GM18502 (cell line): ENCODE data around the gene CCR6.
A peak's percentile ranks its signal among the peaks of the same experiment; 100 is the strongest.

Source experiments
- ATAC-seq: cut with Tn5 transposase; IDR thresholded peaks from one replicate; pipeline ENCODE4 v1.9.1; 2021; ENCODE audit warnings: mild to moderate bottlenecking; ENCODE audit not compliant: unreplicated experiment, poor library complexity

CCR6 gene

DNA sequence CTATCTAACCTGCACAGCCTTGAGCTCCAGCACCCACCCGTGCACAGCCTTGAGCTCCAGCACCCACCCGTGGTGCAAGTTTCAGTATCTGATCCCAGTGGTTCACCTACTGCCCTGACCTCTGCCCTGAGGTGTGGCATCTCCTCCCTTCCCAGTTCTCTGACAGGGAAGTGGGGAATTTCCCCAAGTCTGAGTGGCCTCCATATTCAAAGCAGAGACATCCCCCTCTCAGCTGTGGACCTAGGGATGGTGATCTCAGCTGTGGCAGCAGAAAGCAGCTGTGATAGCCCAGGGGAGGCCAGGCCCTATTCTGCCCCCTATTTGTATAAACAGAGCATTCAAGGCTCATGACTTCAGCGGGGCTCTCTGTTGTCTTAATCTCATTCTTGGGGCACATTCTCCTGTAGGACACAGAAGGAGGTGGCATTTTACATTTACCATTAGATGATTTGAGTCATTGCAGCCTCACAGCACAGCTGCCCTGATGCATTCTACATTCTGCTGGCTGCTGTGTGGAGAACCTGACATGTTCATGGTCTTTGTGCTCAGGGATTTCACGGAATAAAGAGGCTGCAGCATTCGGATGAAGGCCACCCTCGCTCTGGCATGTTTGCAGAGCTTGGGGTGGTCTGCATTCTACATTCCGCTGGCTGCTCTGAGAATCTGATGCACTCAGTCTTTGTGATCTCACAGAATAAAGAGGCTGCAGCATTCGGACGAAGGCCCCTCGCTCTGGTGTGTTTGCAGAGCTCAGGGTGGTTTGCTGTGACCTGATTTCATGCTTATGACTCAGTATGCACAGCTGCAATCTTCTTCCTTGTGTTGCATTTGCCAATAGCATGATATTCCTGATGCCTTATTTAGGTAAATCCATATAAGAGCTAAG is 17.9 kb downstream of the CCR6 start:
- ATAC-seq, result no peak

DNA sequence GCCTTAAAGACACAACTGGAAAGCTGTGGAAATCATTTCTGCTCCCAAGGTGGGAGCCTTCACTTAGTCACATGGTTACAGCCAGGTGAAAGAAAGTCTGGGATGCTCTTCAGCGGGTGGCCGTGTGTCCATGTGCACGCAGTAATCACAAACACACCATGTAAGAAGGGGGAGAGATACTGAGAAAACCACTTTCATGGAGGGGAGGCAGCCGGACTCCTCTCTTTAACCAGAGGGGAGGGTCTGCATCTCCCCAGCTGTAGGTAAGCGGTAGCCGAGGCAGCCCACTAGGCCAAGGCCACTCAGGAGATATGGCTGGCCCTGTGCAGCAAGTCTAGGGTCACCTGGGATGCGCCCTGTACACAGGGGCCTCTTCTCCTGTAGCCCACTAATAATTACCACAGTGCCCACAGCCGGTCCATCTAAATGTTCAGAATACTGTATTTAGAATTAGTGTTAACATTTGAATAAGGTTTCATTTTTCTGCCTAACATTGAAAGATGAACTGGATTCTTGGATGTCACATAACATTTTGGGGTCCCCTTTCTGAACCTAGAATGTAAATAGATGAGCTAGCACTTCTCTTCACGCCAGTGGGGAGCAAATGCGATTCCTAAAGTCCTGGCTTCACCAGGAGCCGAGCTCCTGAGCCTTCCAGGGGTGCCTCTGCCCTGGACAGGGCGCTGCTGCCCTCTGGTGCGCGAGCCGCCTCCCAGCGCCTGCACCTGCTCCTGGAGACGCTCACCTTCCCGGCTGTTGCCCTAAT is 19.0 kb downstream of the CCR6 start:
- peak; percentile 63 for ATAC-seq

DNA sequence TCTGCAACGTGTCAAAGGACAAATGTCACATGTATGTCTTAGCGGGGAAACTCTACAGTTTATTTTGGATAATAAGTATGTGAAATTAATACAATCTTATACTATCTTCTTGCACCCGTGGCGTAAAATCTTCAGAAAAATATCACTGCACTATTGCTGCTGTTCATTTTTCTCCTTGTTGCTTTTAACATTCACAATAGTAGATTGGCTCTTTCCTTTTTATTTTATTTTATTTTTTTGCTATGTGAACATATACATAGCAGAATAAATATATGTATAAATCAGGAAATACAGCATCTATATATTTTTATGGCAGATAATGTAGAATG is 19.5 kb downstream of the CCR6 start:
- ATAC-seq, result no peak

DNA sequence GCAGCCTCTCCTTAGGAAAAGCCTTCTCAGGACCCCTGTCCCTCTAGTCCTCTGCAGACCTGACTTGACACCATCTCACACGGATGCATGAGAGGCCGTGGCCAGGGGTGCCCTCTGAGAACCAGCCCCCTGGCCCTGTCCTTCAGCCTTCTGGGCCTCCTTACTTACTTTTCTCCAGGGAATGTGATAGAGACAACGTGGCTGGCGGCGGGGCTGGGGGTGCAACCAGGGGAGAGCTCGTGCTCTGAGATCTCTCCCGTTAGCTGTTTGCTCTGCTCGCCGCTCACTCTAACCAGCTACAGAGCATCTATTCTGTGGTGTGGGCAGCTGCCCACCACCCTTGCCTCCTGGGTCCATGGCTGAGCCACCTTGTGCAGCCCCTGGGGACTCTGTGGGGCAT is 20.1 kb downstream of the CCR6 start:
- no peak for ATAC-seq

DNA sequence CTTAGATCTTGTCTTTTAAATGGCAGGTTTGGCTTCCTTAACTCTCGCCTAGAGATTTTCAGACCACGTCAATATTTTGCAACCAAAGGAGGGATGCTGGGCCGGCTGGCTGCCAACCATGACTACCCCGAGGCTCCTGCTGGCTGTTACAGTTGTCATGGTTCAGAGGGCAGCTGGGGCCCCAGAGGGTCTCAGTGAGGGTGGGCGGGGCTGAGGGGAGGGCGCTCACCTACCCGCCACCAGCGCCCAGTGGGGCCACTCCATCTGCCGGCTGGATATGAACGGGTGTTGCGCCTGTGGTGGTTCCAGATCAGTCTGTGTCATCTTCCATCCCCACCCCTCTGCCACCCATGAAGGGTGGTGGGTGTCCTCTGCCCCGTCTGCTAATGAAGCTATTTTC is 22.6 kb downstream of the CCR6 start:
- ATAC-seq, result no peak

DNA sequence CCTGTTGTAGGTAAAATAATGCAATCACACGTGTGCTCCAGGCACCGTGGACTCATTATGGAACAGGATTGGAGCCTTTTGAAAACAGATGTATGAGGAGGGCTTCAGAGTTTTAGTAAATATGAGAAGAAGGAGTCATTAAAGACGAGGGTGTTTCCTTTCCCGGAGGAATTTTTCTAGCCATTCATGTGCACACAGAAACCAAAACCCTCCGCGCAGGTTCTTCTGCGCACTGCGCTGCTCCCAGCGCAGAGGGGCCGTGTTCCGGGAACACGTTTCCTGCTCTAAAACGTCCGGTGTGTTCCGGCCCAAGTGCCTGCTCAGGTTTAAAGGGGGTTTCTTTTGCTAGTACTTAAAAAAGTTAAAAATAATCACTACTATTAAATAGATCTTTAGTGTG is 23.2 kb downstream of the CCR6 start:
- no peak for ATAC-seq

DNA sequence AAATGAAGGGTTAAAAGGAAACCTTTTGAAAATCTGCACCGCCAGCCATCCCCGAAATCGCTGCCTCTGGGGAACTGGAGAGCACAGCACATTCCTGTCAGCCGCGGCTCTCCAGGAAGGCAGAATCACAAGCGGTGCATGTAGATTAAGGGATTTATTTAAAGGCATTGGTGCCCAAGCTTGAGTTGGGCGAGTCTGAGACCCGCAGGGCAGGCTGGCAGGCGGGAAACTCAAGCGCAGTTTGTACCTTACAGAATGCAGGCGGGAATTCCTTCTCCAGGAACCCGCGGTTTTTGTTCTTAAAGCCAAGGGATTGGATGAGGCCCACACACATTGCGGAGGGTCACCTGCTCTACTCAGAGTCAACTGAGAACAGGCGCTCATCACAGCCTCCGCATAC is 24.1 kb downstream of the CCR6 start:
- ATAC-seq, result no peak

DNA sequence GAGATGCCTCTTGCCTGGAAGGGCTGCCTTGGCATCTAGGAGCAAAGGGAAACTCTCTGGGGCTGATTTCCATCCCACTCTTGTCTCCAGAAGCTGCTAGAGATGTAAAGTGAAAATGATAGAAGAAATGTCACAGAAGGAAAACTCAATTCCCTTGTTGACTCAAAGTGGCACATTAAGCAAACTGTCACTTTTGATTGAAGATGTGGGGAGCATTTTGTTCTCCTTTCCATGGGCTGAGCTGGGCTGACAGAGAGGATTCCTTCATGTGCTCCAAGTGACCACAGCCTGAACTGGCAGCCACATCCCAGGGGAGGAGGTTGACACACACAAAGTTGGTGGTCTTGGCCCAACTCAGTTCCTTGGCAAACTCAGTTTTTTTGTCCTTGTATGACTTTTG is 25.1 kb downstream of the CCR6 start:
- no peak for ATAC-seq

DNA sequence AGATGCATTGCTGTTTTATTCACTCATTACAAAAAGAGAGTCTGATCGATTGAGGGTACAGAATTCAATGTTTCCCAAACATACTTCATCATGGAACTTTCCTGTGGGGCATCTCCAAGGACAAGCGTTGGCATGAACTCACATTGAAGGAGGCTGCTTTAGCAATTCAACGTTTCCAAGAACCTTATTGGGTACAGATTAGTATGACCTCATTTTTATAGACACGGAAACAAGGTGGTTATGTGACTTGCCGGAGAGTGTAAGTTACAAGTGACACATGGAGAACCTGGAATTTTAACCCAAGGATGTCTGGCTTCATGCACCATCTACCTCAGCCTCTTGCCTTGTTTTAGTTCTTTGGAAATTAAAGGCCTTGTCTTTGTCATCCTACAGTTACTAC is 26.1 kb downstream of the CCR6 start:
- ATAC-seq, result no peak

DNA sequence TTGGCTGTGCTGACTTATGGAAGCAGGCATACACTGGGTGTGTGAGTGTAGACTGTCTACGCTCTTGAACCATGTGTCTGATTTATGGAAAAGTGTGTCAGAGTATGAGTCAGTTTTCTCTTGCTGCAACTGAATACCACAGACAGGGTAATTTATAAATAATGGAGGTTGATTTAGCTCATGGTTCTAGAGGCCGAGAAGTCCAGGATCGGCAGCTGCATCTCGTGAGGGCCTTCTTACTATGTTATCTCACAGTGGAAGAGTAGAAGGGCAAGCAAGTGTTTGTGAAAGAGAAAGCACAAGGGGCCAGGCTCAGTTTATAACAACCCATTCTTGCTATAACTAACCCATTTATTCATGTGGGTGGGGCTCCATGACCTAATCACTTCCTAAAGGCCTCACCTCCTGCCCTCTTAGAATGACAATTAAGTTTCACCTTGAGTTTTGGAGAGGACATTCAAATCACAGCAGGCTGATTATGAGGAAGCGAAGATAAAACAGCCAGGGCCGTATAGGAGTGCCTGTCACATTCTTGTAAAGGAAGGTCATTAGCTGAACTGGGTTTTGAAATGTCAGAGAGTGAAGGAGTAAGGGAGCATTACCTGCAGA is 28.1 kb downstream of the CCR6 start:
- ATAC-seq, result peak; percentile 57

DNA sequence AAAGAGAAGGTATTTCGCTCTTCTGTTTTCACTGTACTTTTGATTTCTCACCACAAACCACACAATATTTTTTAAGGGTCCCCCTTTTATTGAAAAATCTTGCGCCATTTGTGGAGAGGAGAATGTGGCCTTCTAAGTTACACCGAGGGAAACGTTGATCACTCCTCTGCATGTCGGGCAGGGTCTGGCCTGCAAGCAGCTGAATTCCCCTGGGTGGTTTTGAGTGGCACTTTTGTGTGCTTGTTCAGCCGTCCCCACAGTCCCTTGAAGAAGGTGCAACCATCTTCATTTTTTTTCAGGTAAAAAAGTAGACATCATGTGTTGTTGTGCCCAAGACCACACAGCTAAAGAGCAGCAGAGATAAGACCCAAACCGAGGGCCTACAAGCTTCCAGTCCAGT is 28.8 kb downstream of the CCR6 start:
- ATAC-seq, result no peak

DNA sequence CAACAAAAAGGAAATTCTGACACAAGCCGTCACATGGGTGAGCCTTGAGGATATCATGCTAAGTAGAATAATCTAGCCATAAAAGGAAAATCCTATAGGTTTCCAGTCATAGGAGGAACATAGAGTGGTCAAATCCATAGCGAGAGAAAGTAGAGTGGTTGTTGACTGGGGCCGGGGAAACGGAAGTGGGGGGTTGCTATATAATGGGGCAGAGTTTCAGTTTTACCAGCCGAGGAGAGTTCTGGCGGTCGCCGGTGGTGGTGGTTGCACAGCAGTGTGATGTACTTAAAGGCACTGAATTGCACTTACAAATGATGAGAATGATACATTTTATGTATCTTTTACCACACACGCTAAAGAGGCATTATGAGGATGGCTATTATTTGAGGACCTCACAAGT is 30.0 kb downstream of the CCR6 start:
- ATAC-seq, result peak; percentile 60

DNA sequence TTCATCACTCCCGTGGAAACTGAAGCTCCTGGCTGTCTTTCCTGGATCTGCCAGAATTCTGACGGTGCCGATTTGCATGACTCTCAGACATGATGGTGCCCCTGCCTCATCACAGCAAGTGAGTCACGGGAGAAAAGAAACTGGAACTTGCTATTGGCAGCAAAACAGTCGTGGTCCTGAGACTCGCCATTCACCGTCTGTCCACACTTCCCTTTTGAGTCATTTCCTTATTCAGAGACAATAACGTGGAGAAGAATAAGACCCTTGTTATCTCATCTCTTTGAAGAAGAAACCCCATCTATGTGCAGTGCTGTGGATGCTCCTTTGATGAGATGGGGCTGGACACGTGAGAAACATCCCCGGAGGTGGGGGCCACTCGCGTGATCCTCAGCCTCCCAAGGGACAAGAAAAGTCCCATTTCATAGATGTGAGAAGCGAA is 30.6 kb downstream of the CCR6 start:
- peak; percentile 66 for ATAC-seq

DNA sequence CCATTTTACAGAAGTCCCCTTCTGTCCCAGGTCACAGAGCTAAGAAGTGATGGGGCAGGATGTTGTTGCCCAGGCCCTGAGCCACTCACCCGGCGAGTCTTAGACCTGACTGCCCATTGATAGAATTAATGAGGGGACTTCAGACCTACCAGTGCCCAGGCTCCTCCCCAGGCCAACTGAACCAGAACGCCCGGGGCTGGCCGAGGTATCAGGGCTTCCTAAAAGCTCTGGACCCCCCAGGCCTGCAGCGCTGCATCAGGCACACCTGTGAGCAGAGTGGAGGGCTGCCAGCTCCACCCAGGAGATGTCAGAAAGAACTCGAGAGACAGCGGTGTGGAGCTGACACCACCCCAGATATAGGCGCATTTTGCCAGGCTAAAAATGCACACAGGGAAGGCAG is 31.4 kb downstream of the CCR6 start:
- no peak for ATAC-seq

DNA sequence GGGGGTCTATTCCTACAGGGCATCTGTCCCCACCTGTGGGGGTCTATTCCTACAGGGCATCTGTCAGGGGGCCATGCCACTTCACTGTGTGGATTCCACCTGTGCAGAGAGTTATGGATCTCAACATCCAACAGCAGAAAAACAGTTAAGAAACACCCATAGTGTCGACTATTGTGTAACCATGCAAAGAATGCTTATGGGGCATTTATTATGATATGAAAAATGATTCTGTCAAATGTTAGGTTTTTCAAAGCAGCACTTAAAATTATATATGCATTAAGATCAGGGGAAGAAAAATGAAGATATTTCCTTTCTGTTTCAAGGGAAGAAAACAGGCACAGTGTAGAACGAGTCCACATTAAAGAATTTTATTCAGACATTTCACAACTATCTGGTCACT is 32.0 kb downstream of the CCR6 start:
- ATAC-seq, result no peak

DNA sequence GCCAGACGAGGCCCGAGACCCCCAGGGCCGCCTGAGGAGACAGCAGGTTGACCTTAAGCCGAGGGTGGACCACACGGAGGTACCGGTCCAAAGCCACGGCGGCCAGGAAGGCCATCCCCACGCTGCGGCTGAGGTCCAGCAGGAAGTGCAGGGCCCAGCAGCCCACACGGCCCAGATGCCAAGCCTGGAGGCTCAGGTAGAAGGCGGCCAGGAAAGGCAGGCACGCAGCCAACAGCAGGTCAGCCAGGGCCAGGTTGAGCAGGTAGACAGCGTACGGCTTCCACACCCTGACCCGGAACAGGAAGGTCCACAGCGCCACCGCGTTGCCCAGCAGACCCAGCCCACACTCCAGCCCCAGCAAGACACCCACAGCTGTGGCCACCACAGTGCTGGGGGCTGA is 34.5 kb downstream of the CCR6 start:
- no peak for ATAC-seq

DNA sequence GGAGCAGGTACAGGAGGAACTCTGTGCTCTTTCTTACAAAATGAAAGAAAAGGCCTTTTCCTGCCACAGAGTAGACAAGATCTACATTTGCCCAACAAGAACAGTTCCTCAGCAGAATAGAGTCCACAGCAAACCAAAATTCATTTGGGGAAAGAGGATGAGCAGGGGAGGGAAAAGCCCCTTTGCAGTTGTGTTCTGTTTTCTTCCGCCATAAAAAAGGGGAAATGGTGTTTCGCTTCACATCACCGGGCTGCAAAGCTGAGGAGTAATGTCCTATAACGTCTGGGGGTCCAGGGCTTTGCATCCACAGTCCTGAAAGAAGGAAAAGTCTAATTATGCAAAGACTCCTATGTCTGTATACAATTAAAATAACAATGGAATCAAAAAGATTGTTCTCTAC is 35.0 kb downstream of the CCR6 start, which contains the start of gene GPR31:
Gene GPR31, minus strand, starts transcription at position 118 of the 400 bp plus-strand sequence. CDS start 149 bp downstream, outside the sequence.
- ATAC-seq, result no peak

DNA sequence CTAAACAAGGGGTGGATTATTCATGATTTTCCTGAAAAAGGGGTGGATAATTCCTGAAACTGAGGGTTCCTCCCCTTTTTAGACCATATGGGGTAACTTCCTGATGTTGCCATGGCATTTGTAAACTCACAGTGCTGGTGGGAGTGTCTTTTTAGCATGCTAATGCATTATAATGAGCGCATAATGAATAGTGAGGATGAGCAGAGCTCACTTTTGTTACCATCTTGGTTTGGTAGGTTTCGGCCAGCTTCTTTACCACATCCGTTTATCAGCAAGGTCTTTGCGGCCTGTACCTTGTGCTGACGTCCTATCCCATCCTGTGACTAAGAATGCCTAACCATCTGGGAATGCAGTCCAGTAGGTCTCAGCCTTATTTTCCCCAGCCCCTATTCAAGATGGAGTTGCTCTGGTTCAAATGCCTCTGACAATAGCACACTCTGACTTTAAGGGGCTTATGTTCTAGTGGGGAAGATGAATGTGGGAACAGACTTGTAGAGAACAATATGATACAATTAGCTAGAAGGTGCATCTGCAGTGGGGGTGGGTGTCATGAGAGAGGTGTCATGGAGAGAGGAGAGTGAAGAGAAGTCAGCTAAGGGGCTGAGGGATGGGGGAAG is 39.1 kb downstream of the CCR6 start:
- ATAC-seq, result no peak

DNA sequence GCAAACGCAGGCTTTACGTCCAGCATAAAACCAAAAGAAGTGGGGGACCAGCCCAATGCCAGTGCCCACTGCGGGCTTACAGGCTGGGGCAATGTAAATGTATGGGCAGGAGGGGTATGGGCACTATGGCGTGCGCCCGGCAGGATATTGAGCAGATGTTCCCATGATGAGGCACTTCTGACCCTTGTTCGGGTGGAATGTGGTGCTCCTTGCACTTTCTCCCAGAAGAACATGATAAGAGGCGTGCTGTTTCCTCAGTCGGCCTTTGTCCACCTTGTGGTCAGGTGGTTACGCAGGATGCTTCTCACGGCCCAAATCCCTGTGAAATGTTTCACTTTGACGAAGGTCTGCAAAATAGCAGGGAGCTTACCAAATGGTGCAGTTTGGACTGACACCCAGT is 39.7 kb downstream of the CCR6 start:
- no peak for ATAC-seq

DNA sequence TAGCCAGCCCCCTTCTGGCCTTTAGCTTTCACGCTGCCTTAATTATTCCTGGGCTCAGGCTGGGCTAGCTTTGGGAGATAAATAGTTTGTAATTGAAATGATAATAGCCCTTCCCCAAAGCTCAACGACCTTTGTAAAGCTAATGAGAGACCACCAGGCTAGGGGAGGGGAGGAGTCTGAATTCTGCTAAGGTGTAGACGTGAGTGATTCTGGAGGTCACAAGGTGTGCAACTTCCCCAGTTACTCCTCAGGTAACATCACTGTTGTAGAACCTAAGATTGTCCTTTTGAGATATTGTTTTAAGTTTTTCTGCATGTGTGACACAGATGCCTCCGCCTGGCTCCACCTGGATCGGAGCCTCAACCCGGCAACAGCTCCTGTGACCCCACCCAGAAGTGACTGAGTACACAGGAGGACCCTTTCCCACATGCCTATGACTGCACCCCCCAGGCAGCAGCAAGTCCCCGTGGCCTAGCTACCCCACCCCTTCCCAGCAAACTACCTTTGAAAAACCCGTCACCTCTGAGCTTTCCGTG is 40.6 kb downstream of the CCR6 start:
- ATAC-seq, result no peak

DNA sequence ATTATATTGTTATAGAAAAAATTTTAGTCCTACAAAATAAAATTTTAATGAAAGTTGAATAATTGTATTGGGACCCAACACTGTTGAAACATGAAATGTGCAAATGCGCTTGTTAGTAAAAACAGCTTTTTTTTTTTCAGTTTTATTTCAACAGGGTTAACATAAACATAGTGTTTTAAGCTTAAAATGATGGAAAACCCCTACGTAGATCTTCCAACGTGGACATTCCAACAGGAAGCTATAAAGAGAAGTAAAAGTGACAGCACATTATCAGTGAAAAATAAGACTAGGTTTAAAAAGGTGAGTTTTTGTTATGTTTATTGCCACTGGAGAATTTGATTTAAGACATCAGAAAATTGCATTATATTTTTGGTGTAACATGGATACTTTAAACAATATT is 41.4 kb downstream of the CCR6 start:
- ATAC-seq, result no peak
